ENCODE data around the gene CYB5R3.
"Not testable (repeated sequence)": the region's sequence is repeated elsewhere in the genome, so short reads cannot be mapped to it uniquely, and the experiment has no call there.

- not testable (repeated sequence) for TF ChIP-seq CTCF, POLR2A (IDR thresholded peaks at IDR 0.05)
Observed at GRCh38 chr22:42666393-42666792, 17.2 kb upstream of the CYB5R3 start.

All from thyroid gland (tissue), 4 donors.